Stimulated activated CD4-positive, alpha-beta T cell treated with anti-CD3 and anti-CD28 coated beads, TNF-alpha, amount 100 ng/mL, for 24 hours (primary cell): ENCODE results near the gene TBC1D22A.

Experiments
- DNase-seq, 3 experiments: peaks; one replicate each; pipeline ENCODE4 v3.0.0-alpha.2; 2020; ENCODE audit warnings: low read depth in 3 of 3

The TBC1D22A gene

DNA sequence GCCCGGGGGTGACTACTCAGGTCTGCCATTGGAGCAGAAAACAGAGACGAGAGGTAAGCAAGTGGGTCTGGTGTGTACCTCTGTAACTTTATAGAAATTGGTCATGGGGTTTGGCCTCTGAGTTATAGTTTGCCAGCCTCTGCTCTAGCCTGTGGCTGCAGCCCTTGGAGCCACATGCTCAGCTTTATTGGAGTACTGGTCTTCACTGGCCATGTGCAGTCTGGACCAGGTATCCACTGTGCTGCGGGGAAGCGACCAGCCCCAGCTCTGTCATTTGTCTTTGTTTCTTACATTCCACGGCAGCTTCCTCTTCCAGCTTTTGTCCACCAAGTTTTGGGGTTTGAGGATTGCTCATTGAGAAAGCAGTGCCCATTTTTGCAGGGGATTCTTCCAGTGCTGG, 453.4 kb downstream of the TBC1D22A start:
- no peak for DNase-seq

DNA sequence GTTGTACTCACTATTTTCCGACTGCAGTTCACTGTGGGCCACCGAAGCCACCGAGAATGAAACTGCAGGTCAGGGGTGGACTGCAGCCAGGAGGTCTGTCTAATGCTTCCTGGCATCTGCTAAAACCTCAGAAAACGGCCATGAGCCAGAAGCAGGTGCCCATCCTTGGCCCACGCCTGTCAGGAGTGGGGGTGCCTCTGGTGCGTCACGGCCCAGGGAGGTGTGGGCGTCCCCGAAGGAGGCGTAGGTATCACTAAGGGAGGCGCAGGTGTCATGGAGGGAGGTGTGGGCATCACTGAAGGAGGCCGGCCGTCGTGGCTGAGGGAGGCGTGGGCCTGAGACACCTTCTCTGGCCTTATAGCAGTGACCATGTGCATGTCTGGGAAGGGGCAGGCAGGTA, 456.2 kb downstream of the TBC1D22A start:
- DNase-seq, result no peak

DNA sequence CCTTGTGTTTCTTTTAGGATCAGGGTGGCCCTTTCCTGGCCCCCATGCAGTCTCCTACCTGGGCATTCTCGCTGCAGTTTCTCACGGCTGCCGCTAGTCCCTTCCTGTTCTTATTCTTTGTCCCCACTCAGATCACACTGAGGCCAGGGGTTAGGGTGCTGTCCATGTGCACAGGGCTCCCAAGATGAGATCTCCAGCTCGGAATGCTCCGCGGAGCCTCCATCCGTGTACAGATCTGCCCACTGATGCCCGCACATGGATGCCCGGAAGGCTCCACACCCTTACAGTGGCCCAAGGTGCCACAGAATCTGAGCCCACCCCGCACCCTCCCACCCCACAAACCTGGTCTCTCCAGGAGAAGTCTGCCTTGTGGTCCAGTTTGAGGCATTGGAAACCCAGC, 457.3 kb downstream of the TBC1D22A start:
- DNase-seq, result no peak

DNA sequence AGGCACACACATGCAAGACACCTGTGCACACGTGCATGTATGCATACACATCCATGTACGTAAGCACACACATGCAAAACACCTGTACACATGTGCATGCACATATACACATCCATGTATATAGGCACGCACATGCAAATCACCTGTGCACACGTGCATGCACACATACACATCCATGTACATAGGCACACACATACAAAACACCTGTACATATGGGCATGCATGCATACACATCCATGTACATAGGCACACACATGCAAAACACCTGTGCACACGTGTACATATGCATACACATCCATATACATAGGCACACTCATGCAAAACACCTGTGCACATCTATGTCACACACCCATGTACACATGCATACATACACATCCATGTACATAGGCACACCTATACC, 458.3 kb downstream of the TBC1D22A start:
- DNase-seq, result no peak

DNA sequence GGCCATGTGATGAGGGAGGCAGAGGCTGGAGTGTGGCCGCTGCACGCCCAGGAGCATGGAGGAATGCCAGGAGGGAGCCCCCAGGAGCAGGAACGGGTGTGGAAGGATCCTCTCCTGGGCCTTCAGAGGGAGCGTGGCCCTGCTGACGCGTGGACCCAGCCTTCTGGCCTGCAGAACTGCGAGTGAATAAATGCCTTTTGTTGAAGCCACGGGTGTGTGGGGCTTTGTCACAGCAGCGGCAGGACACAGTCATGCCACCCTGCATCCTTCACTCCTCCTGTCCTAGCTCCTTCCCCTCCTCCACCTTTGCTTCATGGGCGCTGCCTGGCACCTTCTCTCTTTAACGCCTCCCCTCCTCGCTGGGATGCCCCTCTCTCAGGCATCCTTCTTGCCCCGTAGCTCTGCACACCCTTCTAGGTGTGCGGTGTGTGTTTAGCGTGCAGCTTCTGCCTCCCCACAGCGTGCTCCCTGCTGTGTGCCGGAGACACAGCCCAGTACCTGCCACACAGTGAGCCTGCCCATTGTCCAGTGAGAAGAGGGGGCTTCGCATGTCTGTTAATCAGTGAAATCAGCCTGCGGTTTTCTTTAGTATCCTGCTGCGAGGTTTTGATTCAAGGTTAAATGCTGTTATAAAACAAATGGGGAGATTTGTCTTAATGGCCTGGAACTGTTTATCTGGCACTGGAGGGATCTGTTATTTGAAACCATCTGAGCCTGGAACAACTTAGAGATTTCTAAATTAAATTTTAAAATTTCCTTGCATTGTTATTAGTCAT, 459.6 kb downstream of the TBC1D22A start:
- no peak for DNase-seq
